ENCODE data around the gene ATAD5. TPM values are rescaled to one million over a fixed set of nuclear protein-coding genes. Genes with fewer than 3 reads are reported as not detected.

ATAD5 gene
- total and polyA plus RNA-seq, 2 of the 13 experiments (the other 11 are each of a cell fraction or from before 2014, with no cell fraction given), result 1.8 to 10.7 TPM

DNA sequence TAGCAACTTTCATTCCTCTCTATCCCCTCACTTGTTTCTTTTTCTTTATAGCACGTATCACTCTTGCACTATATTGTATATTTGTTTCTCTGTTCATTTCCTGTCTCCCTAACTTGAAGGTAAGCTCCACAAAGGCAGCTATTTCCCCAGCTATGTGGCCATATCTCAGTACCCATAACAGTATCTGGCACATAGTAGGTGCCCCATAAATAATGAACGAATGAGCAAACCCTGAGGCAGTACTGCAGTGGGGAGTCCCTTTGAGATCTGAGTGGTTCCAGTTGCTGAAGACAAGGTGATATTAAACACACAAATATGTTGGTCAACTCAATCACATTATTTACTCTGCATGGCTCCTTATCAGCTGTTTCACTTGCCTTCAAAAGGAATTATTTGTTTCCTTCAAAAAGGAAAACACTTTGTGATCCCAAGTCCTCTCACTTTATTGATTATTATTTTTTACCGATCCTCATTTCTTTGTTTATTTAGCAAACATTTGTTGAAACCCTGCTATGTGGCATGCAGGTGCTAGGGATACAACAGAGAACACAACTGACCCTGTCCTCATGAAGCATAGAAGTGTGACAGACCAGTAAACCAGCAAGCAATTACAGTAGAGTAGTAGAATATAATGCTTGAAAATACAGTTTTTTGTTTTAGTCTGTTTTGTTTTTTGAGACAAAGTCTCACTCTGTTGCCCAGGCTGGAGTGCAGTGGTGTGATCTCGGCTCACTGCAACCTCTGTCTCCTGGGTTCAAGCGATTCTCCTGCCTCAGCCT is 84.3 kb downstream of the ATAD5 start (continued):
- TF ChIP-seq ETV6 (CRISPR knock-in tag; conservative IDR thresholded peaks at IDR 0.05) (no peak), ZNF34 (CRISPR knock-in tag; IDR thresholded peaks at IDR 0.05; ENCODE audit: borderline replicate concordance) (no peak), THAP11 (CRISPR knock-in tag; IDR thresholded peaks at IDR 0.05) (0 out of 2 replicates have a peak, but pooled peaks have one; percentile 43), ZKSCAN1 (IDR thresholded peaks at IDR 0.05; ENCODE audit: low read length) (peak; percentile 98), CEBPG (CRISPR knock-in tag; IDR thresholded peaks at IDR 0.05) (no peak), NKX3-1 (CRISPR knock-in tag; IDR thresholded peaks at IDR 0.05) (0 out of 2 replicates have a peak, but pooled peaks have one; percentile 75), SOX13 (IDR thresholded peaks at IDR 0.05) (no peak), SOX13 (CRISPR knock-in tag; conservative IDR thresholded peaks at IDR 0.05 in 1 of 2, IDR thresholded peaks at IDR 0.05 in 1 of 2) (peak in 1 of 2 experiments; percentile 77; a peak in 2 of 4 replicates), NONO (IDR thresholded peaks at IDR 0.05) (no peak), NONO (CRISPR knock-in tag; conservative IDR thresholded peaks at IDR 0.05) (0 out of 2 replicates have a peak, but pooled peaks have one; percentile 45), ZNF678 (CRISPR knock-in tag; IDR thresholded peaks at IDR 0.05) (no peak), ZNF33A (CRISPR knock-in tag; IDR thresholded peaks at IDR 0.05; ENCODE audit: borderline replicate concordance) (no peak), SIN3B (IDR thresholded peaks at IDR 0.05; ENCODE audit: low read length) (no peak), ZNF564 (CRISPR knock-in tag; IDR thresholded peaks at IDR 0.05) (no peak), HMG20B (CRISPR knock-in tag; conservative IDR thresholded peaks at IDR 0.05) (no peak), BRCA1 (CRISPR knock-in tag; IDR thresholded peaks at IDR 0.05) (no peak), ZNF331 (CRISPR knock-in tag; IDR thresholded peaks at IDR 0.05) (no peak)
- TF ChIP-seq, protein P1, sequence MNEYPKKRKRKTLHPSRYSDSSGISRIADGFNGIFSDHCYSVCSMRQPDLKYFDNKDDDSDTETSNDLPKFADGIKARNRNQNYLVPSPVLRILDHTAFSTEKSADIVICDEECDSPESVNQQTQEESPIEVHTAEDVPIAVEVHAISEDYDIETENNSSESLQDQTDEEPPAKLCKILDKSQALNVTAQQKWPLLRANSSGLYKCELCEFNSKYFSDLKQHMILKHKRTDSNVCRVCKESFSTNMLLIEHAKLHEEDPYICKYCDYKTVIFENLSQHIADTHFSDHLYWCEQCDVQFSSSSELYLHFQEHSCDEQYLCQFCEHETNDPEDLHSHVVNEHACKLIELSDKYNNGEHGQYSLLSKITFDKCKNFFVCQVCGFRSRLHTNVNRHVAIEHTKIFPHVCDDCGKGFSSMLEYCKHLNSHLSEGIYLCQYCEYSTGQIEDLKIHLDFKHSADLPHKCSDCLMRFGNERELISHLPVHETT (CRISPR knock-in tag; conservative IDR thresholded peaks at IDR 0.05), result no peak
- TF ChIP-seq, protein P2, sequence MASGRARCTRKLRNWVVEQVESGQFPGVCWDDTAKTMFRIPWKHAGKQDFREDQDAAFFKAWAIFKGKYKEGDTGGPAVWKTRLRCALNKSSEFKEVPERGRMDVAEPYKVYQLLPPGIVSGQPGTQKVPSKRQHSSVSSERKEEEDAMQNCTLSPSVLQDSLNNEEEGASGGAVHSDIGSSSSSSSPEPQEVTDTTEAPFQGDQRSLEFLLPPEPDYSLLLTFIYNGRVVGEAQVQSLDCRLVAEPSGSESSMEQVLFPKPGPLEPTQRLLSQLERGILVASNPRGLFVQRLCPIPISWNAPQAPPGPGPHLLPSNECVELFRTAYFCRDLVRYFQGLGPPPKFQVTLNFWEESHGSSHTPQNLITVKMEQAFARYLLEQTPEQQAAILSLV (CRISPR knock-in tag; IDR thresholded peaks at IDR 0.05; ENCODE audit: borderline replicate concordance), result no peak
- TF ChIP-seq, protein P3, sequence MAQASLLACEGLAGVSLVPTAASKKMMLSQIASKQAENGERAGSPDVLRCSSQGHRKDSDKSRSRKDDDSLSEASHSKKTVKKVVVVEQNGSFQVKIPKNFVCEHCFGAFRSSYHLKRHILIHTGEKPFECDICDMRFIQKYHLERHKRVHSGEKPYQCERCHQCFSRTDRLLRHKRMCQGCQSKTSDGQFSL (CRISPR knock-in tag; IDR thresholded peaks at IDR 0.05), result no peak
- TF ChIP-seq, protein P4, sequence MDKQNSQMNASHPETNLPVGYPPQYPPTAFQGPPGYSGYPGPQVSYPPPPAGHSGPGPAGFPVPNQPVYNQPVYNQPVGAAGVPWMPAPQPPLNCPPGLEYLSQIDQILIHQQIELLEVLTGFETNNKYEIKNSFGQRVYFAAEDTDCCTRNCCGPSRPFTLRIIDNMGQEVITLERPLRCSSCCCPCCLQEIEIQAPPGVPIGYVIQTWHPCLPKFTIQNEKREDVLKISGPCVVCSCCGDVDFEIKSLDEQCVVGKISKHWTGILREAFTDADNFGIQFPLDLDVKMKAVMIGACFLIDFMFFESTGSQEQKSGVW (CRISPR knock-in tag; IDR thresholded peaks at IDR 0.05; ENCODE audit: borderline replicate concordance), result no peak
- TF ChIP-seq, protein P5, sequence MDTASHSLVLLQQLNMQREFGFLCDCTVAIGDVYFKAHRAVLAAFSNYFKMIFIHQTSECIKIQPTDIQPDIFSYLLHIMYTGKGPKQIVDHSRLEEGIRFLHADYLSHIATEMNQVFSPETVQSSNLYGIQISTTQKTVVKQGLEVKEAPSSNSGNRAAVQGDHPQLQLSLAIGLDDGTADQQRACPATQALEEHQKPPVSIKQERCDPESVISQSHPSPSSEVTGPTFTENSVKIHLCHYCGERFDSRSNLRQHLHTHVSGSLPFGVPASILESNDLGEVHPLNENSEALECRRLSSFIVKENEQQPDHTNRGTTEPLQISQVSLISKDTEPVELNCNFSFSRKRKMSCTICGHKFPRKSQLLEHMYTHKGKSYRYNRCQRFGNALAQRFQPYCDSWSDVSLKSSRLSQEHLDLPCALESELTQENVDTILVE (CRISPR knock-in tag; IDR thresholded peaks at IDR 0.05), result peak; percentile 36; the same call in 1 of the 2 replicates
- TF ChIP-seq, protein P6, sequence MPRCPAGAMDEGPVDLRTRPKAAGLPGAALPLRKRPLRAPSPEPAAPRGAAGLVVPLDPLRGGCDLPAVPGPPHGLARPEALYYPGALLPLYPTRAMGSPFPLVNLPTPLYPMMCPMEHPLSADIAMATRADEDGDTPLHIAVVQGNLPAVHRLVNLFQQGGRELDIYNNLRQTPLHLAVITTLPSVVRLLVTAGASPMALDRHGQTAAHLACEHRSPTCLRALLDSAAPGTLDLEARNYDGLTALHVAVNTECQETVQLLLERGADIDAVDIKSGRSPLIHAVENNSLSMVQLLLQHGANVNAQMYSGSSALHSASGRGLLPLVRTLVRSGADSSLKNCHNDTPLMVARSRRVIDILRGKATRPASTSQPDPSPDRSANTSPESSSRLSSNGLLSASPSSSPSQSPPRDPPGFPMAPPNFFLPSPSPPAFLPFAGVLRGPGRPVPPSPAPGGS (CRISPR knock-in tag; IDR thresholded peaks at IDR 0.05), result no peak
- TF ChIP-seq, protein P7, sequence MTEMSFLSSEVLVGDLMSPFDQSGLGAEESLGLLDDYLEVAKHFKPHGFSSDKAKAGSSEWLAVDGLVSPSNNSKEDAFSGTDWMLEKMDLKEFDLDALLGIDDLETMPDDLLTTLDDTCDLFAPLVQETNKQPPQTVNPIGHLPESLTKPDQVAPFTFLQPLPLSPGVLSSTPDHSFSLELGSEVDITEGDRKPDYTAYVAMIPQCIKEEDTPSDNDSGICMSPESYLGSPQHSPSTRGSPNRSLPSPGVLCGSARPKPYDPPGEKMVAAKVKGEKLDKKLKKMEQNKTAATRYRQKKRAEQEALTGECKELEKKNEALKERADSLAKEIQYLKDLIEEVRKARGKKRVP (CRISPR knock-in tag; IDR thresholded peaks at IDR 0.05), result 0 out of 4 replicates have a peak, but pooled peaks of 1 of the 2 experiments have one; percentile 51

All from HepG2 (cell line).